ENCODE data around the gene PLPPR5. TPM values are rescaled to one million over a fixed set of nuclear protein-coding genes. Genes with fewer than 3 reads are reported as not detected.

The PLPPR5 gene
- total RNA-seq, 1 experiment from 2014 or later = not detected

DNA sequence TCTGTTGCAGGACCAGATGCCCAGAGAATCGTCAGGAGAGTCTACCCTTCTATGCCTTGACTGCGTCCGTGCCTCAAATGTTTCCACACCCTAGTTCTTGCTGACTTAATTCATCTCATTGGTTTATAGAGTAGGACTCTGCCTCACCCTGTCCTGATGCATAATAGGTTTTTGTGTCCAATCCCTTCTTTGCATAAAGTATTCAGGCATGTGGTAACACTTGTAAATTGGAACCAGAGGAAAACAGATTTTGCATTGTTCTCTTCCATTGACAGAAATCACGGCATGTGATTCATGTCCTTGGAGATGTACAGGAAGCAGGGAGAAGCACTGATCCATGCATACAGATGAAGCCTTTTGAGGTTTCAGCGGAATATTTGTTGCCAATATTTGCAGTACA, 29.5 kb downstream of the PLPPR5 start:
- Histone ChIP-seq H3K9me3 (ENCODE audit: insufficient read depth, low read depth) (no peaks in the 10 kb centered on the region), H3K27me3 (ENCODE audit: insufficient read depth, low read depth) (no peaks in the 10 kb centered on the region), H3K27ac (no peak overlapping the region), H3K79me2 (ENCODE audit: low read depth) (no peaks in the 10 kb centered on the region), H3K9me2 (ENCODE audit: insufficient read depth) (no peaks in the 10 kb centered on the region; the same call in 1 of the 2 replicates), H3K4me3 (no peak overlapping the region), H4K20me1 (ENCODE audit: insufficient read depth) (no peaks in the 10 kb centered on the region), H3F3A (ENCODE audit: insufficient read depth, low read depth) (no peaks in the 10 kb centered on the region), H2AFZ (no peak overlapping the region), H3K4me1 (replicated peaks; ENCODE audit: insufficient read depth) (no peaks in the 10 kb centered on the region), H3K36me3 (ENCODE audit: low read depth) (no peaks in the 10 kb centered on the region), H3K4me2 (no peak overlapping the region)
- POLR2A ChIA-PET (ENCODE audit: unreplicated experiment) = no interaction called here
- no peak for TF ChIP-seq EZH2 (IDR thresholded peaks at IDR 0.05; ENCODE audit: low read depth)
- TF ChIP-seq, protein P1, sequence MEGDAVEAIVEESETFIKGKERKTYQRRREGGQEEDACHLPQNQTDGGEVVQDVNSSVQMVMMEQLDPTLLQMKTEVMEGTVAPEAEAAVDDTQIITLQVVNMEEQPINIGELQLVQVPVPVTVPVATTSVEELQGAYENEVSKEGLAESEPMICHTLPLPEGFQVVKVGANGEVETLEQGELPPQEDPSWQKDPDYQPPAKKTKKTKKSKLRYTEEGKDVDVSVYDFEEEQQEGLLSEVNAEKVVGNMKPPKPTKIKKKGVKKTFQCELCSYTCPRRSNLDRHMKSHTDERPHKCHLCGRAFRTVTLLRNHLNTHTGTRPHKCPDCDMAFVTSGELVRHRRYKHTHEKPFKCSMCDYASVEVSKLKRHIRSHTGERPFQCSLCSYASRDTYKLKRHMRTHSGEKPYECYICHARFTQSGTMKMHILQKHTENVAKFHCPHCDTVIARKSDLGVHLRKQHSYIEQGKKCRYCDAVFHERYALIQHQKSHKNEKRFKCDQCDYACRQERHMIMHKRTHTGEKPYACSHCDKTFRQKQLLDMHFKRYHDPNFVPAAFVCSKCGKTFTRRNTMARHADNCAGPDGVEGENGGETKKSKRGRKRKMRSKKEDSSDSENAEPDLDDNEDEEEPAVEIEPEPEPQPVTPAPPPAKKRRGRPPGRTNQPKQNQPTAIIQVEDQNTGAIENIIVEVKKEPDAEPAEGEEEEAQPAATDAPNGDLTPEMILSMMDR (conservative IDR thresholded peaks at IDR 0.05) = no peak
- intact Hi-C loops (cut with micrococcal nuclease; ENCODE audit: unreplicated experiment) = no loop called here
- no TSS peak for BruUV-seq (replicated peaks)
- CTCF ChIA-PET = no interaction called here
- no peak for DNase-seq

DNA sequence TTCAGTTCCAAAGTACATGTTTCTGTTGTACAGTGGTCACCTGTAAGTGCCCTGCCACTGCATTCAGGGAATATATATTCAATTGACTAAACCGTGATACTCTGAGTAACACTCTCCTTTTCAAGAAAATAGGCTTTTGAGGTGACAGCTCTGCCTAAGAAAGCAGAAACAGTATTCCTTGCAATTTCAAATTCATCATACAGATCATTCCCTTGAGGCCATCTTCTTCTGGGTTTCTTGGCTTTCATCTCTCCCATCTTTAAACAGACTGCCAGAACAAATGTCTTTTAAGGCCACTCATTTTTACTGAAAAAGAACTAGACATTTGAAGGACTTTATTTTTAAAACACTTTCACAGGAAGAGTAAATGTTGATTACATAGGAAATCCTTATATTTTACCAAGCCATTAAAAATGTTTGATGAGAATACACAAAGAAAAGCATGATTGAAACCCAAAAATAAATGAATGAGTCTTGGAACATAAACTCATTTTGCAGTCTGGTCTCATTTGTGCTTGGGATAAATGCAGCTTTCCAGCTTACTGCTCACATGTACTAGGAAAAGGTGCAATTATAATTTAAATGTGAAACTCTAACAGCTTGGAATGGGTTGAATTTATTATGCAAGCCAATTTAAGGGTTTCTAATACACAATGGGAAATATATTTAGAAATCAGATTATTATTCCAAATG, 34.7 kb downstream of the PLPPR5 start:
- no peak for TF ChIP-seq EZH2 (IDR thresholded peaks at IDR 0.05; ENCODE audit: low read depth)
- TF ChIP-seq, protein P1 (conservative IDR thresholded peaks at IDR 0.05) = no peak
- H3K4me2 ChIP-seq = no peak overlapping the region
- no peak for DNase-seq
- H3F3A ChIP-seq (ENCODE audit: insufficient read depth, low read depth) = no peaks in the 10 kb centered on the region
- H3K9me2 ChIP-seq (ENCODE audit: insufficient read depth) = no peaks in the 10 kb centered on the region
- POLR2A ChIA-PET (ENCODE audit: unreplicated experiment) = no interaction called here
- H4K20me1 ChIP-seq (ENCODE audit: insufficient read depth) = no peaks in the 10 kb centered on the region
- no peak overlapping the region for H3K4me3 ChIP-seq
- H3K9me3 ChIP-seq (ENCODE audit: insufficient read depth, low read depth) = no peaks in the 10 kb centered on the region
- H3K4me1 ChIP-seq (replicated peaks; ENCODE audit: insufficient read depth) = no peaks in the 10 kb centered on the region
- no peaks in the 10 kb centered on the region for H3K36me3 ChIP-seq (ENCODE audit: low read depth)
- H3K27me3 ChIP-seq (ENCODE audit: insufficient read depth, low read depth) = no peaks in the 10 kb centered on the region
- H3K27ac ChIP-seq = no peak overlapping the region
- CTCF ChIA-PET = no interaction called here
- no peaks in the 10 kb centered on the region for H3K79me2 ChIP-seq (ENCODE audit: low read depth)
- intact Hi-C loops (cut with micrococcal nuclease; ENCODE audit: unreplicated experiment) = no loop called here
- BruUV-seq (replicated peaks) = no TSS peak
- no peak overlapping the region for H2AFZ ChIP-seq

DNA sequence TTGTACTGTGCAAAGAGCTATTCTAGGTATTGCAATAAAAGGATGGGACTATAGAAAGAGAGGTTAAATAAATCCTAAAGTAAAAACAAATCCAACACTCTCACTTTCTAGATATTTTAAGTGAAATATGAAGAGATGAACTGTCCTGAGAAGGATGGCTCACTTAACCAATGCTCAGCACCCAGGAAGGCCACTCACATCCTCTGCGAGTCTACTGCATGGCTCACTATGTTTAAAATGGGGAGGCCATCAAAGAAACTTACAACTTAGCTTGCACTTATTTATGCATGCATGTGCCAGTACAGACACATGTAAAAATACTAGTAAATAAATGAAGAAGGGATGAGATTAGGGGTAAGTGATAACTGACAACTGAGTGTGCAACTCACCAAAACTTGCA, 37.5 kb downstream of the PLPPR5 start:
- Histone ChIP-seq H3K9me2 (ENCODE audit: insufficient read depth) (no peaks in the 10 kb centered on the region), H3K9me3 (ENCODE audit: insufficient read depth, low read depth) (no peaks in the 10 kb centered on the region), H3K36me3 (ENCODE audit: low read depth) (no peaks in the 10 kb centered on the region), H3F3A (ENCODE audit: insufficient read depth, low read depth) (no peaks in the 10 kb centered on the region), H4K20me1 (ENCODE audit: insufficient read depth) (no peaks in the 10 kb centered on the region), H3K4me1 (replicated peaks; ENCODE audit: insufficient read depth) (no peaks in the 10 kb centered on the region), H2AFZ (no peak overlapping the region), H3K27ac (no peak overlapping the region), H3K27me3 (ENCODE audit: insufficient read depth, low read depth) (no peaks in the 10 kb centered on the region), H3K79me2 (ENCODE audit: low read depth) (no peaks in the 10 kb centered on the region), H3K4me2 (no peak overlapping the region), H3K4me3 (no peak overlapping the region)
- intact Hi-C loops (cut with micrococcal nuclease; ENCODE audit: unreplicated experiment) = no loop called here
- CTCF ChIA-PET = no interaction called here
- POLR2A ChIA-PET (ENCODE audit: unreplicated experiment) = interaction anchor here (0.5 kb wide), 1 partner anchor 625 kb away, joined by 3 read pairs; no protein-coding TSS in a partner anchor
- no peak for TF ChIP-seq EZH2 (IDR thresholded peaks at IDR 0.05; ENCODE audit: low read depth)
- TF ChIP-seq, protein P1 (conservative IDR thresholded peaks at IDR 0.05) = no peak
- no peak for DNase-seq
- no TSS peak for BruUV-seq (replicated peaks)
